ENCODE data around the gene MYCBP.
"Not testable (repeated sequence)": the region's sequence is repeated elsewhere in the genome, so short reads cannot be mapped to it uniquely, and the experiment has no call there.

Gene MYCBP

GRCh38 chr1:38872401-38873026 is 634 bp downstream of the MYCBP start:
- DNase-seq (ENCODE audit: low read depth) = no peak
- H3K4me3 ChIP-seq (ENCODE audit: low read depth, low read length) = peak overlapping the region; percentile 78

DNA sequence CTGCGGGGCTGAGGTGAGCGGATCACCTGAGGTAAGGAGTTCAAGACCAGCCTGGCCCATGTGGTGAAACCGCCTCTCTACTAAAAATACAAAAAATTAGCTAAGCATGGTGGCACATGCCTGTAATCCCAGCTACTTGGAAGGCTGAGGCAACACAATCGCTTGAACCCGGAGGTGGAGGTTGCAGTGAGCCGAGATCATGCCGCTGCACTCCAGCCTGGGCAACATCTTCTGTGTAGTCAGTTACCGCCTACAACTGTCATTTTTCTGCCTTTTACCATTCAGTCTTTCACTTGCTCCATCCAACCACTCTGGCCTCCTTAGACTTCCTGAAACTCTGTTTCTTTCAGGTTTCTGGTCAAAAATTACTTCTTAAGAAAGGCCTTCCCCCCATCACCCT is 2.2 kb downstream of the MYCBP start:
- no peak overlapping the region for H3K4me3 ChIP-seq (ENCODE audit: low read depth, low read length)
- DNase-seq (ENCODE audit: low read depth) = no peak

DNA sequence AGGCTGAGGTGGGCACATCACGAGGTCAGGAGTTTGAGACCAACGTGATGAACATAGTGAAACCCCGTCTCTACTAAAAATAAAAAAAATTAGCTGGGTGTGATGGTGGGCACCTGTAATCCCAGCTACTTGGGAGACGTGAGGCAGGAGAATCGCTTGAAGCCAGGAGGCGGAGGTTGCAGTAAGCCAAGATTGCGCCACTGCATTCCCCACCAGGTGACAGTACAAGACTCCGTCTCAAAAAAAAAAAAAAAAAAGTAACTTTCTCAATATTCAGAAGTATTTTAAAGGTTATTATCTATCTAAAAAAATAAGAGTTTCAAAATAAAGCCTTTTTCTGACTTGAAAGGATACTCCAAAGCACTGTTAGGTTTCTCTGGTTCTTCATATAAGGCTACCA is 5.9 kb downstream of the MYCBP start:
- H3K4me3 ChIP-seq (ENCODE audit: low read depth, low read length) = no peak overlapping the region

GRCh38 chr1:38865112-38865715 is 7.9 kb downstream of the MYCBP start:
- DNase-seq (ENCODE audit: low read depth) = no peak
- no peak overlapping the region for H3K4me3 ChIP-seq (ENCODE audit: low read depth, low read length)

More for the DNA sequence above, 5.9 kb downstream of the MYCBP start:
- DNase-seq (ENCODE audit: low read depth) = no peak

GRCh38 chr1:38860454-38860795 is 12.7 kb downstream of the MYCBP start:
- no peak for DNase-seq (ENCODE audit: low read depth)
- peak overlapping the region; percentile 80 for H3K4me3 ChIP-seq (ENCODE audit: low read depth, low read length)

DNA sequence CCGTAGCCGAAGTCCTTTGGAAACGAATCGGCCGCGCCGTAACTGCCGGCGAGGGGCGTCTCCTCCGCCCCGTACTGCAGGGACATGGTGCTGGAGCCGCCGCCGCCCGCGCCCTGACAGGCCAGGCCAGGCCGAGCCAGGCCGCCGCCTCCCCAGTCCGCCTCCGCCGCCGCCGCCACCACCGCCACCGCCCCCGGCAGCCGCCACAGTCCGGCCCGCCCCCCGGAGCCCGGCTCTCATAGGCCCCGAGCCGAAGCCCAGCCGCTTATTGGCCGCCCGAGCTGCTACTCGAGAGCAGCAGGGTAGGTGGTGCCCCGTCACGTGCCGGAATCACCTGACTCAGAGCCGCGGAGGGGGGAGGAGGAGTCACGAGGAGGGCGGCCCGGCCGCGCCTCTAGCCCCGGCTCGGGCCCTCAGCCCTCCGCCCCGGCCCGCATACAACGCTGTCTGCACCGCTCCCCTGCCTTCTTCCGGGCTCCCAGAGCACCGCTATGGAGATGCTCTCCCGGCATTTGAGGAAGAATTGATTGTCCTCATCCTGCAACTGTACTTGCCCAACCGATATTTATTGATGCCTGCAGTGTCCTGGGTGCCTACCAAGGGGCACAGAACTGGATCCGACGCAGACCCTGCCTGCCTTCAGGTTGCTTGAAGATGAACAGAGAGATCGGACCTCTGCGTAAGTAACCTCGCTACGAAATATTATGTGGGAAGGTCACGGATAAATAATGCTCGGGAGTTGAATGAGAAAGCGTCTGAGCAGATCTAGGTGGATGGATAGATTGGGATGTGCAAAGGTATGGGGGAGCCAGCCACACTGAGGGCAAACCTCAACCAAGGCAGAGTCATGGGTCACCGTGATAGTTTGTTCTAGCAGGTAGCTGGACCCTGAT is 13.3 kb downstream of the MYCBP start, which contains the start of gene RRAGC:
RRAGC (minus strand) TSS at position 212 of the 893 bp plus-strand sequence; CDS start at position 86, 126 bp downstream.
- peak; percentile 92 for DNase-seq (ENCODE audit: low read depth)
- peak within 1 kb of the TSS; percentile 97 for H3K4me3 ChIP-seq (ENCODE audit: low read depth, low read length)

GRCh38 chr1:38858833-38859560 is 14.2 kb downstream of the MYCBP start:
- peak overlapping the region; percentile 97 for H3K4me3 ChIP-seq (ENCODE audit: low read depth, low read length)
- DNase-seq (ENCODE audit: low read depth) = no peak

GRCh38 chr1:38852780-38853179 is 20.4 kb downstream of the MYCBP start:
- no peak overlapping the region for H3K4me3 ChIP-seq (ENCODE audit: low read depth, low read length)
- DNase-seq (ENCODE audit: low read depth) = no peak

- H3K4me3 ChIP-seq (ENCODE audit: low read depth, low read length) = no peak overlapping the region
- DNase-seq (ENCODE audit: low read depth) = no peak
Observed at GRCh38 chr1:38848071-38848470, 25.1 kb downstream of the MYCBP start.

GRCh38 chr1:38846210-38846609 is 26.9 kb downstream of the MYCBP start:
- no peak overlapping the region for H3K4me3 ChIP-seq (ENCODE audit: low read depth, low read length)
- DNase-seq (ENCODE audit: low read depth) = no peak

GRCh38 chr1:38845088-38845487 is 28.1 kb downstream of the MYCBP start:
- not testable (repeated sequence) for DNase-seq (ENCODE audit: low read depth); H3K4me3 ChIP-seq (ENCODE audit: low read depth, low read length)

DNA sequence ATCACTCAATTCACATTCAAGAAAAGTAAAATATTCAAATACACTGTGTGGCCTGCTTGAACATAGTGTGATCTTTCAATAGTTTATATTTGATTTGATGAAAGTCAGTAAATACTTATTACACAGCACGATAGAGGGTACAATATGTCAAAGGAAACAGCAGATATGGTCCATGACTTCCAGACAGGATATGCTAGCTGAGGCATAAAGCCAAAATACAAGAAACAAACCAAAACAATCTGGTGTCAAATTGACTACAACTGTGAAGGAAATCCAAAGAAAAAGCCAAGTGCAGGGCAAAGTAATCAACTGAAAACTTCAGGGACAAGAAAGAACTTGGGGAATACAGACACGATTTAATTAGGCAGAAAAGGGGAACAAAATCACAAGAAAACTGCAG is 32.9 kb downstream of the MYCBP start:
- no peak overlapping the region for H3K4me3 ChIP-seq (ENCODE audit: low read depth, low read length)
- no peak for DNase-seq (ENCODE audit: low read depth)

- no peak for DNase-seq (ENCODE audit: low read depth)
- no peak overlapping the region for H3K4me3 ChIP-seq (ENCODE audit: low read depth, low read length)
Observed at GRCh38 chr1:38839363-38839762, 33.8 kb downstream of the MYCBP start.

- not testable (repeated sequence) for DNase-seq (ENCODE audit: low read depth); H3K4me3 ChIP-seq (ENCODE audit: low read depth, low read length)
Observed at GRCh38 chr1:38836316-38836715, 36.8 kb downstream of the MYCBP start.

GRCh38 chr1:38834937-38835827 is 38.0 kb downstream of the MYCBP start:
- no peak overlapping the region for H3K4me3 ChIP-seq (ENCODE audit: low read depth, low read length)
- DNase-seq (ENCODE audit: low read depth) = peak; percentile 56

DNA sequence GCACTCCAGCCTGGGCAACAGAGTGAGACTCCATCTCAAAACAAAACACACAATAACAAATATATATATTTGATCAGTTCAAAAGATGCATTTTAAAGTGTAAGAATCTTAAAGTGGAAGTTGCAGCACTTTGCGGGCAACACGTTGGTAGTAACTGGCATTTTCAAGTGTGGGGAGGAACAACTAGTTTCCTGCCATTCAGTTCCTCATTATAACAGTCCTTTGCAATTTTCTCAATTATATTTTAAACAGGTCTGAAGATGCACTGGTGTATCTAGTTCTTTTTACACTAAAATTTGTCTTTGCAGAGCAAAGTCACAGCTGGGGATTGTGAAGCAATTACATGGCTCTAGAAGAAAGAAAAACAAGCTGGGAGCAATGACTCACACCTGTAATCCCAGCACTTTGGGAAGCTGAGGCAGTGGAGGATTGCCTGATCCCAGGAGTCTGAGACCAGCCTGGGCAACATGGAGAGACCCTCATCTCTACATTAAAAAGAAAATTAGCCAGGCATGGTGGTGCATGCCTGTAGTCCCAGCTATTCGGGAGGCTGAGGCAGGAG is 38.8 kb downstream of the MYCBP start:
- H3K4me3 ChIP-seq (ENCODE audit: low read depth, low read length) = no peak overlapping the region
- no peak for DNase-seq (ENCODE audit: low read depth)

DNA sequence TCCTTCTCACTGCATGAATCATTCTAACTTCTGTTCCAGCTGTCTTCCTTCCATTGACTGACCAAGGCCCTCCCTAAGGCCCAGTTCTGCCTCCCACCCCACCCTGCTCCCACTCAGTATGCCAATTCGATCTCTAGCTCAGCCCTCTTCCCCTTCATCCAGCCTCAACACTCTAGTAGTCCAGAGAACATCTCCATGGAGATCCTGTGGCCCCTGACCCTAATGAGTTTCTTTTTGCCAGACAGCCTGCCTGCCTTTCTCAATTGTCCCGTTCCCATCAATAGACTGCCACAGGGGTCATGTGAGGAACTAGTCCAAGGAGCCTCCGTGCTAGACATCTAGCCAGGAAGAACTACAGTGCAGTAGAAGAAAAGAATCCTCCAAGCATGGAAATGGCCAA is 40.0 kb downstream of the MYCBP start:
- no peak for DNase-seq (ENCODE audit: low read depth)
- H3K4me3 ChIP-seq (ENCODE audit: low read depth, low read length) = no peak overlapping the region

DNA sequence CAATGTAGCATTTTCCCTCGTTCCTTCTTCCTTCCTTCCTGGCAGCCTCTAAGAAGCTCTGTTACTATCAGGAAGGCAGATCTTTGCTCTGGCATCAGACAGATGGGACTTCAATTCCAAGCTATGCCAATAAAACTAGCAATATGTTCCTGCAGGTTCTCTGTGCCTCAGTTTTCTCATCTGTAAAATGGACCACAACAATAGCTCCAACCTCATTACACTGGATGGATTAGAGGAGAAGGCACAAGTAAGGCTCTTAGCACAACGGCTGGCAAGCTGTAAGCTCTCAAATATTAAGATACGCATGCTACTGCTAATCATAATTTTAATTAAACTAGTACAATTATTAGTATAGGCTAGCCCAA is 40.8 kb downstream of the MYCBP start:
- DNase-seq (ENCODE audit: low read depth) = no peak
- H3K4me3 ChIP-seq (ENCODE audit: low read depth, low read length) = no peak overlapping the region

Data from skeletal muscle cell (primary cell).